ENCODE measurements around the gene SMIM22. TPM values are rescaled to one million over a fixed set of nuclear protein-coding genes. Genes with fewer than 3 reads are reported as not detected.

Gene SMIM22
- total and polyA plus RNA-seq, 2 donors (not counting 3 experiments of a cell fraction or from before 2014, with no cell fraction given), result not detected

DNA sequence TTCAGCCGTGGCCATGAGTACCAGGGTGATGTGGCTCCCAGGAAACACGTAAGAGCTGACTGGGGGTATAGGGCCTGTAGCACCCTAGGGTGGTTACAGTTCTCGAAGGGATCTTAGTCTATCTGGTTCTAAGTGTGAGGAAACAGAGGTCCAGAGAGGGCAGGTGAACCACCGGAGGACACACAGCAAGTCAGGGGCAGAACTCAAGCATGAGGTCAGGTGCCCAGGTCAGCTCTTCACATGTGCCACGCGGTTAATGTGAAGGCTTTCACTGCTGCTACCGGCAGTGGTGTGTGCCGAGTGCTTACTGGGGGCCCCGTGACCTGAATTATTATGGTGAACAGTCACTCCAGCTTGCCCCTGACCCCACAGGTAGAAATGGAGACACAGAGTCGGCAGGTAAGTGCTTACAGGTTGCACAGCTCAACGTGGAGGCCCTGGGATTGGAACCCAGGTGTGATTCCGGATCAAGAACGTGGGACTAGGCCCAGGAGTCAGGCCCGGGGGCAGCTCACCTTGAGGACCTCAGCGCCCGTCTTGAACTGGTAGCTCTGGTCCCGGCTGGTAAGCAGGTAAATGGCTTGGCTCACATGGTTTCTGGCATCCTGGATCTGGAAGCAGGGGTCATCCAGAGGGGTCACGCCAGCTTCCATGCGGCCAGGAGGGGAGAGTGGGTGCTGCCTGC, 4.1 kb downstream of the SMIM22 start:
- Histone ChIP-seq H3K4me2 (ENCODE audit: insufficient read depth, low read length) (no peak overlapping the region), H3K9me1 (replicated peaks; ENCODE audit: control insufficient read depth, extremely low read depth, insufficient read depth, low read length) (no peaks in the 10 kb centered on the region), H3K79me2 (ENCODE audit: control insufficient read depth, insufficient read depth, low read length) (no peaks in the 10 kb centered on the region), H3K27me3 (ENCODE audit: control insufficient read depth in 2 of 2, insufficient read depth in 2 of 2, low read length in 2 of 2) (no peaks in the 10 kb centered on the region), H3K9me3 (replicated peaks; ENCODE audit: control insufficient read depth, insufficient read depth, low read length) (no peaks in the 10 kb centered on the region), H3K27ac (ENCODE audit: insufficient read depth, low read depth, low read length) (no peak overlapping the region), H3K4me3 (replicated peaks in 1 of 3; ENCODE audit: insufficient read depth in 1 of 3, low read depth in 1 of 3, low read length in 3 of 3) (no peak overlapping the region), H3K9ac (replicated peaks; ENCODE audit: extremely low read depth, insufficient read depth, low read length) (no peak overlapping the region), H3K36me3 (ENCODE audit: control insufficient read depth in 2 of 2, extremely low read depth in 1 of 2, insufficient read depth in 2 of 2, low read length in 2 of 2) (no peaks in the 10 kb centered on the region), H3K4me1 (ENCODE audit: control insufficient read depth, extremely low read depth, insufficient read depth, low read length) (peaks cover 7% of the 10 kb centered on the region), H2AFZ (ENCODE audit: low read depth, low read length) (no peak overlapping the region), H4K20me1 (replicated peaks; ENCODE audit: control insufficient read depth, extremely low read depth, insufficient read depth, low read length) (no peaks in the 10 kb centered on the region)
- ChIA-PET CTCF (no interaction called here), POLR2A (no interaction called here)
- TF ChIP-seq GATA2 (IDR thresholded peaks at IDR 0.05; ENCODE audit: insufficient read depth, insufficient read length, low read depth, low read length), result no peak
- TF ChIP-seq, protein P1, sequence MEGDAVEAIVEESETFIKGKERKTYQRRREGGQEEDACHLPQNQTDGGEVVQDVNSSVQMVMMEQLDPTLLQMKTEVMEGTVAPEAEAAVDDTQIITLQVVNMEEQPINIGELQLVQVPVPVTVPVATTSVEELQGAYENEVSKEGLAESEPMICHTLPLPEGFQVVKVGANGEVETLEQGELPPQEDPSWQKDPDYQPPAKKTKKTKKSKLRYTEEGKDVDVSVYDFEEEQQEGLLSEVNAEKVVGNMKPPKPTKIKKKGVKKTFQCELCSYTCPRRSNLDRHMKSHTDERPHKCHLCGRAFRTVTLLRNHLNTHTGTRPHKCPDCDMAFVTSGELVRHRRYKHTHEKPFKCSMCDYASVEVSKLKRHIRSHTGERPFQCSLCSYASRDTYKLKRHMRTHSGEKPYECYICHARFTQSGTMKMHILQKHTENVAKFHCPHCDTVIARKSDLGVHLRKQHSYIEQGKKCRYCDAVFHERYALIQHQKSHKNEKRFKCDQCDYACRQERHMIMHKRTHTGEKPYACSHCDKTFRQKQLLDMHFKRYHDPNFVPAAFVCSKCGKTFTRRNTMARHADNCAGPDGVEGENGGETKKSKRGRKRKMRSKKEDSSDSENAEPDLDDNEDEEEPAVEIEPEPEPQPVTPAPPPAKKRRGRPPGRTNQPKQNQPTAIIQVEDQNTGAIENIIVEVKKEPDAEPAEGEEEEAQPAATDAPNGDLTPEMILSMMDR (IDR thresholded peaks at IDR 0.05; ENCODE audit: extremely low read depth in 1 of 2, insufficient read depth in 1 of 2, low read depth in 1 of 2, low read length in 2 of 2), result no peak
- no peak for TF ChIP-seq POLR2A (IDR thresholded peaks at IDR 0.05; ENCODE audit: low read depth, low read length)
- TF ChIP-seq FOS (IDR thresholded peaks at IDR 0.05; ENCODE audit: borderline replicate concordance, insufficient read depth, low read length), result no peak
- TF ChIP-seq, protein P2, sequence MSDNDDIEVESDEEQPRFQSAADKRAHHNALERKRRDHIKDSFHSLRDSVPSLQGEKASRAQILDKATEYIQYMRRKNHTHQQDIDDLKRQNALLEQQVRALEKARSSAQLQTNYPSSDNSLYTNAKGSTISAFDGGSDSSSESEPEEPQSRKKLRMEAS (IDR thresholded peaks at IDR 0.05; ENCODE audit: insufficient read depth, insufficient read length), result no peak
- no peak for TF ChIP-seq EZH2 (IDR thresholded peaks at IDR 0.05; ENCODE audit: borderline replicate concordance, low read depth, low read length, severe bottlenecking)
- no peak for TF ChIP-seq JUN (IDR thresholded peaks at IDR 0.05; ENCODE audit: borderline replicate concordance, insufficient read depth, insufficient read length, low read depth)
- no peak for TF ChIP-seq POLR2AphosphoS5 (IDR thresholded peaks at IDR 0.05; ENCODE audit: insufficient read depth, low read depth, low read length)
- no peak for TF ChIP-seq MYC (IDR thresholded peaks at IDR 0.05; ENCODE audit: low read depth, low read length)
- dilution Hi-C loops (cut with MboI; ENCODE audit: extremely low pct_ligation_motif_present, low sequenced_read_pairs) (no loop called here), intact Hi-C loops (cut with micrococcal nuclease) (no loop called here)
- DNase-seq (ENCODE audit: low read depth, low spot score), result no peak
- no peak for FAIRE-seq
- no TSS peak for BruUV-seq (replicated peaks)

Measured in endothelial cell of umbilical vein (primary cell).